Measurements from ENCODE around the gene CLSTN2. TPM values are rescaled to one million over a fixed set of nuclear protein-coding genes. Genes with fewer than 3 reads are reported as not detected.

CLSTN2 gene
- total RNA-seq, 1 experiment from 2014 or later = 0.02 TPM

DNA sequence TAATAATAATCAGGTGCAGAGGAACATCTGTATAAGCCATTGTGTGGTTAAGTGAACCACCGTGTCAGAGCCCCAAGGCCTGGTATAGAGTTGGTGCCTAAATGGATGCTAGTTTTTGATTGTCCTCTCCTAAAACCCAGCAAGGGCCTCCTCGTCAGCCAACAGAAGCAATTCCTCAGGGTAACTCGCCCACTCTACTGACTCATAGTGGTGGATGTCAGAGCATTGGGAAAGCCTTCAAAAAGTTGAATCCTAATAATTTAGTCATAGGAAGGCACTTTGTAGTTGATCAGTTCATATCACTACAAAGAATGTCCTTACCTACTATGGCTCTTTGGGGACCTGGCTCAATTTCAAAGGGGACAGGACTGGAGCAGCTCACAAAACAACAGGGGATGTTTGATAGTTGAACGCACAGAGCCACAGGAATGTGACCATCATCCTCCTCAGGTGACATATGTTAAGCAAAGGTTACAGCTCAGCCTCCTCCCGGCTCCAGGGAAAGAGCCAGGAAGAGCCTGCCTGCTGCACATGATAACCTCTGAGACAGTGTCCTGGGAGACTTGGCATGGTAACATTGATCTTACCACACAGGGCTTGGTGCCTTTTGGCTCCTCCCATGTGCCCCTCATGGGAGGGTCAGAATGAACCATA lies 338.7 kb downstream of the CLSTN2 start:
- no TSS peak for BruUV-seq (replicated peaks)

More for the DNA sequence above, 338.7 kb downstream of the CLSTN2 start:
- POLR2A ChIA-PET = no interaction called here
- Histone ChIP-seq H3K9me2 (ENCODE audit: insufficient read depth) (no peaks in the 10 kb centered on the region), H4K20me1 (ENCODE audit: insufficient read depth) (no peaks in the 10 kb centered on the region), H3K36me3 (ENCODE audit: control insufficient read depth in 1 of 2, insufficient read depth in 2 of 2, low read length in 2 of 2) (no peaks in the 10 kb centered on the region), H3K4me1 (ENCODE audit: control insufficient read depth in 1 of 2, insufficient read depth in 2 of 2, low read length in 2 of 2) (no peaks in the 10 kb centered on the region), H3K9me3 (ENCODE audit: control insufficient read depth in 1 of 2, insufficient read depth in 1 of 2, low read depth in 1 of 2, low read length in 2 of 2) (no peaks in the 10 kb centered on the region), H2AFZ (ENCODE audit: low read depth, low read length, poor library complexity, severe bottlenecking) (no peak overlapping the region), H3K4me3 (replicated peaks in 1 of 2; ENCODE audit: low read depth in 1 of 2, low read length in 2 of 2) (no peak overlapping the region), H3K27ac (ENCODE audit: low read depth, low read length) (no peak overlapping the region), H3K79me2 (ENCODE audit: insufficient read depth, low read length) (no peaks in the 10 kb centered on the region), H3K4me2 (ENCODE audit: low read length) (no peak overlapping the region), H3K9ac (ENCODE audit: low read length) (no peak overlapping the region), H3K27me3 (ENCODE audit: insufficient read depth, low read length) (peaks cover 46% of the 10 kb centered on the region)
- ATAC-seq (no peak), DNase-seq (ENCODE audit: low read depth, low spot score) (no peak)
- RAD21 ChIA-PET (ENCODE audit: low non-redundant PET in 1 of 2, low total read pairs in 2 of 2, uncharacterized antibody in 2 of 2, unreplicated experiment in 2 of 2) = no interaction called here
- TF ChIP-seq ZBTB33 (IDR thresholded peaks at IDR 0.05; ENCODE audit: extremely low read depth, insufficient replicate concordance, low read length) = no peak
- TF ChIP-seq EGR1 (IDR thresholded peaks at IDR 0.05; ENCODE audit: low read depth) = no peak
- TF ChIP-seq RAD21 (IDR thresholded peaks at IDR 0.05; ENCODE audit: low read depth) = no peak
- TF ChIP-seq POLR2A (IDR thresholded peaks at IDR 0.05; ENCODE audit: borderline replicate concordance, extremely low read depth, insufficient read depth, insufficient read length) = no peak
- no peak for TF ChIP-seq SIN3A (IDR thresholded peaks at IDR 0.05; ENCODE audit: low read depth)
- no peak for TF ChIP-seq CTCF (IDR thresholded peaks at IDR 0.05 in 2 of 3, conservative IDR thresholded peaks at IDR 0.05 in 1 of 3; ENCODE audit: borderline replicate concordance in 1 of 3, insufficient read depth in 1 of 3, low read depth in 2 of 3, low read length in 2 of 3)
- TF ChIP-seq CEBPB (IDR thresholded peaks at IDR 0.05; ENCODE audit: low read depth) = no peak
- TF ChIP-seq, protein P1, sequence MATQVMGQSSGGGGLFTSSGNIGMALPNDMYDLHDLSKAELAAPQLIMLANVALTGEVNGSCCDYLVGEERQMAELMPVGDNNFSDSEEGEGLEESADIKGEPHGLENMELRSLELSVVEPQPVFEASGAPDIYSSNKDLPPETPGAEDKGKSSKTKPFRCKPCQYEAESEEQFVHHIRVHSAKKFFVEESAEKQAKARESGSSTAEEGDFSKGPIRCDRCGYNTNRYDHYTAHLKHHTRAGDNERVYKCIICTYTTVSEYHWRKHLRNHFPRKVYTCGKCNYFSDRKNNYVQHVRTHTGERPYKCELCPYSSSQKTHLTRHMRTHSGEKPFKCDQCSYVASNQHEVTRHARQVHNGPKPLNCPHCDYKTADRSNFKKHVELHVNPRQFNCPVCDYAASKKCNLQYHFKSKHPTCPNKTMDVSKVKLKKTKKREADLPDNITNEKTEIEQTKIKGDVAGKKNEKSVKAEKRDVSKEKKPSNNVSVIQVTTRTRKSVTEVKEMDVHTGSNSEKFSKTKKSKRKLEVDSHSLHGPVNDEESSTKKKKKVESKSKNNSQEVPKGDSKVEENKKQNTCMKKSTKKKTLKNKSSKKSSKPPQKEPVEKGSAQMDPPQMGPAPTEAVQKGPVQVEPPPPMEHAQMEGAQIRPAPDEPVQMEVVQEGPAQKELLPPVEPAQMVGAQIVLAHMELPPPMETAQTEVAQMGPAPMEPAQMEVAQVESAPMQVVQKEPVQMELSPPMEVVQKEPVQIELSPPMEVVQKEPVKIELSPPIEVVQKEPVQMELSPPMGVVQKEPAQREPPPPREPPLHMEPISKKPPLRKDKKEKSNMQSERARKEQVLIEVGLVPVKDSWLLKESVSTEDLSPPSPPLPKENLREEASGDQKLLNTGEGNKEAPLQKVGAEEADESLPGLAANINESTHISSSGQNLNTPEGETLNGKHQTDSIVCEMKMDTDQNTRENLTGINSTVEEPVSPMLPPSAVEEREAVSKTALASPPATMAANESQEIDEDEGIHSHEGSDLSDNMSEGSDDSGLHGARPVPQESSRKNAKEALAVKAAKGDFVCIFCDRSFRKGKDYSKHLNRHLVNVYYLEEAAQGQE (IDR thresholded peaks at IDR 0.05; ENCODE audit: low read depth) = no peak
- no peak for TF ChIP-seq JUND (IDR thresholded peaks at IDR 0.05)
- no peak for TF ChIP-seq EZH2phosphoT487 (IDR thresholded peaks at IDR 0.05; ENCODE audit: borderline replicate concordance)
- no peak for TF ChIP-seq TCF7L2 (IDR thresholded peaks at IDR 0.05; ENCODE audit: borderline replicate concordance, extremely low read depth, insufficient read depth, insufficient read length)
- no peak for TF ChIP-seq POLR2AphosphoS5 (IDR thresholded peaks at IDR 0.05; ENCODE audit: low read depth, low read length)
- TF ChIP-seq YY1 (IDR thresholded peaks at IDR 0.05; ENCODE audit: extremely low read depth, insufficient replicate concordance, low read depth, low read length) = no peak
- TF ChIP-seq EZH2 (IDR thresholded peaks at IDR 0.05) = no peak
- no peak for TF ChIP-seq SP1 (IDR thresholded peaks at IDR 0.05; ENCODE audit: low read depth)
- no peak for TF ChIP-seq ELF1 (IDR thresholded peaks at IDR 0.05; ENCODE audit: borderline replicate concordance, low read depth)
- TF ChIP-seq ZFX (IDR thresholded peaks at IDR 0.05) = no peak
- TF ChIP-seq SRF (IDR thresholded peaks at IDR 0.05; ENCODE audit: low read depth) = no peak
- CTCF ChIA-PET = no interaction called here
- intact Hi-C loops (cut with micrococcal nuclease) = loop anchor here (10.0 kb wide), 1 partner anchor 591 kb away; no protein-coding TSS in a partner anchor

Data from HCT116 (cell line).